Thyroid gland (tissue), 4 donors: ENCODE measurements around the gene LCN15. TPM values are rescaled to one million over a fixed set of nuclear protein-coding genes. Genes with fewer than 3 reads are reported as not detected.
A peak's percentile ranks its signal among the peaks of the same experiment; 100 is the strongest.

ENCODE experiments used
- DNase-seq, 2 donors: peaks; one replicate each; pipeline ENCODE4 v3.0.0-alpha.2; 2019
- H3K27ac ChIP-seq, 3 donors: fragments of 200-600 bp; sonication (generic); 1 replicate in 2 of 3; 2 replicates in 1 of 3; pipeline ENCODE4 v1.5.1; 2016 to 2019; ENCODE audit warnings: mild to moderate bottlenecking in 1 of 3, moderate library complexity in 1 of 3
- H3K27me3 ChIP-seq: fragments of 200-600 bp; sonication (generic); one replicate; pipeline ENCODE4 v1.5.1; 2019
- H3K36me3 ChIP-seq, 2 donors: fragments of 200-600 bp; sonication (generic); one replicate each; pipeline ENCODE4 v1.5.1; 2016 to 2019
- H3K4me1 ChIP-seq, 2 donors: fragments of 200-600 bp; sonication (generic); one replicate each; pipeline ENCODE4 v1.5.1; 2017 to 2019
- H3K4me3 ChIP-seq, 3 donors: fragments of 200-600 bp; sonication (generic); replicated peaks in 1 of 3; 1 replicate in 2 of 3; 2 replicates in 1 of 3; pipeline ENCODE4 v1.5.1; 2016; ENCODE audit warnings: mild to moderate bottlenecking in 1 of 3
- H3K9me3 ChIP-seq: fragments of 200-600 bp; sonication (generic); one replicate; pipeline ENCODE4 v1.5.1; 2017
- CTCF ChIP-seq, 6 experiments: fragments of 200-600 bp in 3 of 6; fragments of 450-650 bp in 3 of 6; sonication (generic) in 3 of 6; IDR thresholded peaks; one replicate each; pipeline ENCODE4 v1.5.1; 2016 to 2019; ENCODE audit warnings: antibody characterized with exemption in 6 of 6, mild to moderate bottlenecking in 2 of 6, inconsistent platforms in 1 of 6, moderate library complexity in 1 of 6
- POLR2A ChIP-seq, 2 donors: fragments of 450-650 bp; IDR thresholded peaks; one replicate each; pipeline ENCODE4 v1.6.1; 2017; ENCODE audit warnings: antibody characterized with exemption in 2 of 2, mild to moderate bottlenecking in 2 of 2, moderate library complexity in 1 of 2
- WGBS, 2 donors: methylation state at CpG; one replicate each; pipeline ENCODE4 v1.1.5; 2017; 5-methylcytosine and 5-hydroxymethylcytosine counted together
- intact Hi-C: fragments of 100-400 bp; cut with DNase I; formaldehyde crosslinking; loops from one replicate; pipeline ENCODE4 v1.15.1; 2023
- total RNA-seq, 4 donors: library from RNA; depleted of rRNA; stranded (reverse); fragments of >200 nt; gene quantifications; one replicate each; pipeline ENCODE4 v1.2.3, GENCODE V29; 2016

Gene LCN15
- total RNA-seq, 4 donors from 2014 or later: not detected

GRCh38 chr9:136784997-136785361 lies 20.7 kb upstream of the LCN15 start:
- intact Hi-C loops: loop anchor here (5.0 kb wide), 2 partner anchors 247 to 282 kb away; partner anchors contain the start of gene FUT7
- WGBS, 2 donors: 79 to 83% methylated on average over 6 of the region's 6 CpGs
- TF ChIP-seq CTCF (IDR thresholded peaks at IDR 0.05): no peak
- no peak for TF ChIP-seq POLR2A (IDR thresholded peaks at IDR 0.05)

GRCh38 chr9:136784249-136784996 lies 20.1 kb upstream of the LCN15 start:
- intact Hi-C loops: no loop called here
- DNase-seq: no peak
- no peaks in the 10 kb centered on the region for H3K36me3 ChIP-seq
- H3K4me1 ChIP-seq: peaks cover 0 to 12% of the 10 kb centered on the region in 2 donors
- 49 to 50% methylated on average over 9 of the region's 9 CpGs for WGBS, 2 donors
- no peak for TF ChIP-seq POLR2A (IDR thresholded peaks at IDR 0.05)
- peak in 4 of 6 experiments; percentile 11 to 56 (median 44) for TF ChIP-seq CTCF (IDR thresholded peaks at IDR 0.05)
- no peak overlapping the region for H3K4me3 ChIP-seq
- no peaks in the 10 kb centered on the region for H3K27me3 ChIP-seq
- no peaks in the 10 kb centered on the region for H3K9me3 ChIP-seq
- no peak overlapping the region for H3K27ac ChIP-seq

More at GRCh38 chr9:136784997-136785361, 20.7 kb upstream of the LCN15 start:
- Histone ChIP-seq H3K9me3 (no peaks in the 10 kb centered on the region), H3K27me3 (no peaks in the 10 kb centered on the region), H3K27ac (no peak overlapping the region), H3K4me3 (no peak overlapping the region), H3K36me3 (no peaks in the 10 kb centered on the region), H3K4me1 (peaks cover 0 to 14% of the 10 kb centered on the region in 2 donors)
- no peak for DNase-seq

- no peaks in the 10 kb centered on the region for H3K27me3 ChIP-seq
- DNase-seq: no peak
- intact Hi-C loops: no loop called here
- 96 to 100% methylated on average over 3 of the region's 3 CpGs for WGBS, 2 donors
- peaks cover 0 to 8% of the 10 kb centered on the region in 2 donors for H3K4me1 ChIP-seq
- H3K27ac ChIP-seq: no peak overlapping the region
- TF ChIP-seq CTCF (IDR thresholded peaks at IDR 0.05): no peak
- TF ChIP-seq POLR2A (IDR thresholded peaks at IDR 0.05): no peak
- no peak overlapping the region for H3K4me3 ChIP-seq
- no peaks in the 10 kb centered on the region for H3K36me3 ChIP-seq
- no peaks in the 10 kb centered on the region for H3K9me3 ChIP-seq
Observed at GRCh38 chr9:136782452-136782851, 18.1 kb upstream of the LCN15 start.

GRCh38 chr9:136779808-136780207 lies 15.5 kb upstream of the LCN15 start:
- no peak overlapping the region for H3K27ac ChIP-seq
- intact Hi-C loops: no loop called here
- H3K4me1 ChIP-seq: peaks cover 0 to 4% of the 10 kb centered on the region in 2 donors
- H3K9me3 ChIP-seq: no peaks in the 10 kb centered on the region
- no peak overlapping the region for H3K4me3 ChIP-seq
- H3K27me3 ChIP-seq: no peaks in the 10 kb centered on the region
- TF ChIP-seq POLR2A (IDR thresholded peaks at IDR 0.05) (no peak), CTCF (IDR thresholded peaks at IDR 0.05) (no peak)
- no peaks in the 10 kb centered on the region for H3K36me3 ChIP-seq
- WGBS, 2 donors: 68 to 76% methylated on average over 5 of the region's 5 CpGs
- no peak for DNase-seq

GRCh38 chr9:136777359-136777758 lies 13.0 kb upstream of the LCN15 start:
- no peak for DNase-seq
- Histone ChIP-seq H3K9me3 (no peaks in the 10 kb centered on the region), H3K36me3 (no peaks in the 10 kb centered on the region), H3K4me3 (no peak overlapping the region), H3K4me1 (no peaks in the 10 kb centered on the region), H3K27ac (no peak overlapping the region), H3K27me3 (no peaks in the 10 kb centered on the region)
- 79 to 87% methylated on average over 11 to 14 of the region's 14 CpGs for WGBS, 2 donors
- intact Hi-C loops: no loop called here
- TF ChIP-seq POLR2A (IDR thresholded peaks at IDR 0.05) (no peak), CTCF (IDR thresholded peaks at IDR 0.05) (no peak)
